Measurements from ENCODE around the gene GRM4.

The GRM4 gene

GRCh38 chr6:34084591-34085290 lies 61.1 kb downstream of the GRM4 start:
- no peak for DNase-seq (ENCODE audit: low spot score)

DNA sequence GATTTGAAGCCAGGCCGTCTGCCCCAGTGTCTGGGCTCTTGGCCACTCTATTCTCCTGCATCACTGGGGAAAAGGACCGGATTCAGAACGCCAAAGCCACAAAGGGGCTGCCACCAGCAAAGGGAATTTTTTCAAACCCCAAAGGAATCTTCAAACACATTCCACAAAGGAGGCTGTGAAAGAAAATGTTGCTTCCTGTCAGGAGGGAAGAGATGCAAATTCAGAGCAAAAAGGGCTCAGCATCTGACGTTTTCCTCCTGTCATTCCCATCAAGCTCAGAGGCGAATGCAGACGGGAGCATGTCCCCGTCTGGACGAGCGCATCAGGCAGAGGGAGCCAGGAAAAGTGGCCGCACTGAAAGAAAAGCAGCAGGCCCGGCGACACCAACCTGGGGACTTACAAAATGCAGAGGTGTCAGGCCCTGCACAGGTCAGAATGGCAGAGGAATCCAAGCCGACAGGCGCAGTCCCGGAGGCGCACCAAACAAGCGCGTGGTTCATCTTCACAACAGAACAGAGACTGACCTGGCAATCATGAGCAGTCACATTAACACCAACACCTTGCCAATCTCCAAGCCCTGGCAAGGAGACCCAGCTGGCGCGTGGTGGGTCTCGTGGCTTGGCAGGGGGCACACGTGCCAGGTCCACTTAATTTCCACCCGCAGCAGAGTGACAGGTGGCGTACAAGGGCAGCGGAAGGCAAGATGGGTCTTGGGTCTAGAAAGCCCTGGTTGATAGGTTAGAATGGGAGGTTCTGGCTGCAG lies 62.8 kb downstream of the GRM4 start:
- DNase-seq (ENCODE audit: low spot score), result no peak

DNA sequence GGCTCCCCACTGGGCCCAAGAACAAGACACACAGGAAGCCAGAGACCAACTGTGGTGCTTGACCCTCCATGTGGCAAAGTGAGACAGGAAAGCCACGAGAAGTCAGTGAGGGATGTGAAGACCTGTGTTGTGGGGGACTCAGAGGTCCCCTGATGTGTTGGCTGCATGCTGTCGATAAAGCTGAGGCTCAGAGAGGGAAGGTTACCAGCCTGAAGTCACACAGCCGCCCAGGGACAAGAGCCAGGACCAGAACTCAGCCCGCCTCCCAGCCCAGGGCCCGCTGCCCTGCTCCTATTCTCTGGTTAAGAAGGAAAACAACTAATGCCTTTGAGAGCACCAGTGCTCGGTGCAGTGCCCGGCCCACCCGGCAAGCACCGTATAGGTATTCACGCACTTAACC lies 63.5 kb downstream of the GRM4 start:
- no peak for DNase-seq (ENCODE audit: low spot score)

DNA sequence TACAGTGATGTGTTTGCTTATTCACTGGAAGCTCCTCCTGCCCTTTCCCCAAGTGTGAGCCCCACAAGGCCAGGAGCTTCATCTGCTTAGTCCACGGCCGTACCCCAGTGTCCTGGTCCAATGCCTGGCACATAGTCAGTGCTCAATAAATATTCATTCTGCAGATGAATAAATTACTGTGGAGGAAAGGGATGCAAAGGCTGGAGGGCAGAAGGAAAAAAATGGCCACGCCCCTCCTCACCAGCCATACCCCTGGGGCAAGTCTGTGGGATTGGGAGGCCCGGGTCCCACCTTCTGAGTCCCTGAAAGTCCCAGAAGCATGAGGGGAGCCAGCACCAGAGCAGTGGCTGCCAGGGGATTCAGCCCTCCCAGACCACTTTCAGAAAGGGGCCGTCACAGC lies 65.5 kb downstream of the GRM4 start:
- no peak for DNase-seq (ENCODE audit: low spot score)

- DNase-seq (ENCODE audit: low spot score), result no peak
These were observed 66.0 kb downstream of the GRM4 start for GRCh38 chr6:34079899-34080298.

- no peak for DNase-seq (ENCODE audit: low spot score)
These were observed 70.0 kb downstream of the GRM4 start for GRCh38 chr6:34075906-34076305.

- no peak for DNase-seq (ENCODE audit: low spot score)
These were observed 71.7 kb downstream of the GRM4 start for GRCh38 chr6:34074064-34074742.

DNA sequence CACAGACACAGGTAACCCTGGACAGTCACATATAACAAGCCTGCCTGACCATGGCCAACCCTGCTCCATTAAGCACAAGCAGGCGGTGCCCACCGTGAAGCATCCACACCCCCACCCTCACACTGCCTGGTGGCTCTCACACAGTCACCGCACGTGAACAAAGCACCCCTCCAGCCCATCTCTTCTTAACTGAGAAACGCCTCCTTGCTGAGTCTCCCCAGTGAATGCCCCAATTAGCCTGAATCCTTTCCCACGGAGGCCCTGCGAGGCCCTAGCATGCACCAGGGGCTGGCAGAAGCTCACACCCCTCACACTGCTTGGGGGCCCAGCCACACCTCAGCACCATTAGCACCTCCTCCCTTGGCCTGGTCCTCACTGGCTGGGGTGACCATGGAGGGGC lies 72.3 kb downstream of the GRM4 start:
- no peak for DNase-seq (ENCODE audit: low spot score)

DNA sequence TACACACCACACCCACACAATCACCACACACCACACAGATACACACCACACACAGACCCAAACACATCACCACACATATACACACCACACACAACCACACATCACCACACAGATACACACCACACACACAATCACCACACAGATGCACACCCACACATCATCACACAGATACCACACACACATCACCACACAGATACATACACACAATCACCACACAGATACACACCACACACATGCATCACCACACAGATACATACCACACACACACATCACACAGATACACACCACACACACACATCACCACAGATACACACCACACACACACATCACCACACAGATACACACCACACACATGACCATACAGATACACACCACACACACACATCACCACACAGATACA lies 73.2 kb downstream of the GRM4 start:
- no peak for DNase-seq (ENCODE audit: low spot score)

GRCh38 chr6:34071884-34072379 lies 74.0 kb downstream of the GRM4 start:
- no peak for DNase-seq (ENCODE audit: low spot score)

GRCh38 chr6:34071136-34071883 lies 74.6 kb downstream of the GRM4 start:
- no peak for DNase-seq (ENCODE audit: low spot score)

GRCh38 chr6:34070315-34071135 lies 75.4 kb downstream of the GRM4 start:
- no peak for DNase-seq (ENCODE audit: low spot score)

GRCh38 chr6:34068462-34069044 lies 77.3 kb downstream of the GRM4 start:
- DNase-seq (ENCODE audit: low spot score), result no peak

DNA sequence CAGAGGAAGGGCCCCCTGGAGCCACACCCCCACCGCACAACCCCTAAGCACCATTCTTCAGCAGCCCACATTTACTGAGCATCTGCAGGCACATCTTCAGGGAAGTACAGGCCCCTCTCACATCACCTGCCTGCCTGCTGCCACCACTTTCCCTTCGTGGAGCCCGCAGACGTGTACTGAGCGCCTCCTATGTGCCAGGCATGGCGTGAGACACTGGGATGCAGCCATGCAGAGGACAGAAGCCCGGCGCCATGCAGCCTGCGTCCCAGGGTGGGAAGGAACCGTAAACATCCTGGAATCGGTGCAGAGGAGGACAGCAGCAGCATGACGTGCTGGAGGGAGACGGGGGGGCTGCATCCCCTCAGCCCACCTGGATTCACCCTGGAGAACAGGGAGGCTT lies 78.1 kb downstream of the GRM4 start:
- DNase-seq (ENCODE audit: low spot score), result no peak

DNA sequence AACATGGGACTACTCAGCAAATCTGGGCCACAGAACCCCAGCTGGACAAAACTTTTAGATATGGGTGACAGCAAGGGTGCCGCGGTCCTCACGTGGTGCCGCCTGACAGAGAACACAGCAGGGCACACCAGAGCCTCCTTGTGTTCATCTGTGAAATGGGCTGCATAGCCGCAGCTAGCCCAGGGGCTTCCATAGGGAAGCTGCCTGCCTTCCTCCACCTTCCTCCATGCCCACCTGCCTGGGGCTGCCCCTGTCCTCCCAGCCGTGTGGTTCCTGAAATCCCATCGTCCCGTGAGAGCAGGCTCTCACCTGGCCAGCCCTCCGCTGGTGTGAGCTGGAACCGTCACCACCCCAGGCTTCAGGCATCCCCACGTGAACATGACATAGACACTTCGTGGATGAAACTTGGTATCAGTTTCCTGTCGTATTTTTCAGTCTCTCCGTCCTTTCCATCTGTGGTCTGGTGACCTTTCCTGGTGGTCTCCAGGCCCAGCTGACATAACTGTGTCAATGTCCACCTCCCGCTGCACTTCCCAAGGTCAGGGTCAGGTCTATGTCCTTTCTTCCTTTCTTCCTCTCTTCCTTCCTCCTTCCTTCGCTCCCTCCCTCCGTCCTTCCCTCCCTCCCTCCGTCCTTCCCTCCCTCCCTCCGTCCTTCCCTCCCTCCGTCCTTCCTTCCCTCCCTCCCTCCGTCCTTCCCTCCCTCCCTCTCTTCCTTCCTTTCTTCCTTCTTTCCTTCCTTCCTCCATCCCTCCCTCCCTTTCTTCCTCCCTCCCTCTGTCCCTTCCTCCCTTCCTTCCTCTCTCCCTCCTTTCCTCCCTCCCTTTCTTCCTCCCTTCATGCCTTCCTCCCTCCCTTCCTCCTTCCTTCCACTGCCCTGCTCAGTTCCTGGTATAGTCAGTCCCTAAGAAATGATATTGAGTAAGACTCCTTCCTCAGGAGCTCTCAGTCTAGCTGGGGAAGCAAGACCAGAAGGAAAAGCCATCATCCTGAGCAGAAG lies 78.8 kb downstream of the GRM4 start:
- DNase-seq (ENCODE audit: low spot score), result no peak

DNA sequence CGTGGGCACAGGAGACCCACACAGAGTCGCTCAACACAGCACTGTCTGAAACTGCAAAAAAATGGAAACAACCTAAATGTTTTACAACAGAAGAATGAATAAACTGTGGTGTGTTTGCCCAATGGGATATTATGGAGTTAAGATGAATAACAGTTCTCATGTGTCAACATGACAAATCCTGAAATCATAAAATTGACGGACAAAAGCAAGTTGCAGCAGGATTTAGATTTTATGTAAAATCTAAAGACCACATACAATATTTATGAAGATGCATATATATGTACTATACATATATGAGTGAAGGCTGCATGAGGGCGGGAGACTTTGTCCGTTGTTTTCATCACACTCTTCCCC lies 79.7 kb downstream of the GRM4 start:
- no peak for DNase-seq (ENCODE audit: low spot score)

DNA sequence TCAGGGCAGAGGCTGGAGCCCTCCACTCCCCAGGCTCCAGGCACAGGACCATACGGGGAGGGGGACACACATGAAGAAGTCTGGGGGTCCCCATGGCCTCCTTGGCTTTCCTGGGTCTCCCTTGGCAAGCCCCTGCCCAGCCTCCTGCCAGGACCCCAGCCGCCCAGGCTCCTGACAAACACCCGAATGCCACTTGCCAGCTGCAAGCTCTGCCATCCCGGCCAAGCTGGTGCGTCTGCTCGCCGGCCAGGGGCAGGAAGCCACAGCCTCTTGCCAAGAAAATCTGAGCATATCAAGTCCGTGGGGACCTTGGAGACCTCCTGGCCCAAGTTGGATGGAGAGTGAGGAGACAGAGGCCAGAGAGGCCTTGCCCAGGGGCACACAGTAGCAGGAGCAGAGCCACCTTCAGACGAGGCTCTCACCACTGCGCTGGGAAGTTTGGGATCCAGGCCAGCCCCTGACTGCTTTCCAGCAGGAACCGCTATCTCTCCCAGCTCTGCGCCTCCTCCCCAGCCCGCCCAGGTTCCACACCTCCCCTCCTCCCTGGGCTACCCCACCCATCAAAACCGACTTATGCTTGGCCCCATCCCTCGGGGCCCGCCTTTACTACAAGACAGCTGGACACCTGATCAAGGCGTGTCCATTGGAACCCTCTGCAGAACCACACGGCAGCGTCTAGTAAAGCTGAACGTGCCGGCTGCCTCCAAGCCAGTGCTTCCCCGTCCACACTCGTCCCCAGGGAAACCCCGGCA lies 80.2 kb downstream of the GRM4 start:
- DNase-seq (ENCODE audit: low spot score), result no peak

- no peak for DNase-seq (ENCODE audit: low spot score)
These were observed 81.2 kb downstream of the GRM4 start for GRCh38 chr6:34064675-34065074.

DNA sequence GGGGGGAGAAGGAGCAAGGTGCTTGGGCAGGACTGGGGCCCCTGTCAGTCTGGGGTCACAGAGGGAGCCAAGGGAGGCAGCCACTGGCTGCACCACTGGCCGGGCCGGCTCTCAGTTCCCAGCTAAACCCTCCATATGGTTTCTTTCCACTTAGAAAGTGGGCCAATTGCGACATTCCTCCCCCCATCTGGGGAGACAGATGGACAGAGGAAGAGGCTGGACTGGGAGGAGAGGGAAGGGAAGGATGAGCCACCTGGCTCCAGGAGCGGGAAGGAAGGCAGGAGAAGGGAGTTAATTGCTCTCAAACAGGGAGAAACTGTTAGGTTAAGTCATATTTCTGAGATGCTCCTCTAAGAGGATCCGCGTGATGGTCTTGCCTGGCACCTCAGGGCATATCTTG lies 82.2 kb downstream of the GRM4 start:
- DNase-seq (ENCODE audit: low spot score), result no peak
